ENCODE measurements around the gene SOCS4.
"Not testable (repeated sequence)": the region's sequence is repeated elsewhere in the genome, so short reads cannot be mapped to it uniquely, and the experiment has no call there.

The SOCS4 gene

GRCh38 chr14:55062517-55063351 is 35.7 kb downstream of the SOCS4 start:
- H3K4me3 ChIP-seq (ENCODE audit: low read length): no peak overlapping the region
- no peak for TF ChIP-seq ZNF274 (IDR thresholded peaks at IDR 0.05; ENCODE audit: low read depth, low read length)

GRCh38 chr14:55064896-55065295 is 37.9 kb downstream of the SOCS4 start:
- not testable (repeated sequence) for H3K4me3 ChIP-seq (ENCODE audit: low read length)

GRCh38 chr14:55065411-55065810 is 38.4 kb downstream of the SOCS4 start:
- no peak overlapping the region for H3K4me3 ChIP-seq (ENCODE audit: low read length)
- TF ChIP-seq ZNF274 (IDR thresholded peaks at IDR 0.05; ENCODE audit: low read depth, low read length): no peak

- H3K4me3 ChIP-seq (ENCODE audit: low read length): no peak overlapping the region
- no peak for TF ChIP-seq ZNF274 (IDR thresholded peaks at IDR 0.05; ENCODE audit: low read depth, low read length)
Measured at GRCh38 chr14:55066223-55066622, 39.2 kb downstream of the SOCS4 start.

- TF ChIP-seq ZNF274 (IDR thresholded peaks at IDR 0.05; ENCODE audit: low read depth, low read length): no peak
- no peak overlapping the region for H3K4me3 ChIP-seq (ENCODE audit: low read length)
Measured at GRCh38 chr14:55070981-55071411, 44.0 kb downstream of the SOCS4 start.

GRCh38 chr14:55071870-55072640 is 45.0 kb downstream of the SOCS4 start:
- no peak for TF ChIP-seq ZNF274 (IDR thresholded peaks at IDR 0.05; ENCODE audit: low read depth, low read length)
- peak overlapping the region; percentile 47; the same call in 1 of the 2 replicates for H3K4me3 ChIP-seq (ENCODE audit: low read length)

GRCh38 chr14:55073856-55074255 is 46.8 kb downstream of the SOCS4 start:
- no peak for TF ChIP-seq ZNF274 (IDR thresholded peaks at IDR 0.05; ENCODE audit: low read depth, low read length)
- H3K4me3 ChIP-seq (ENCODE audit: low read length): no peak overlapping the region; the same call in 1 of the 2 replicates

GRCh38 chr14:55074662-55075061 is 47.6 kb downstream of the SOCS4 start:
- H3K4me3 ChIP-seq (ENCODE audit: low read length): peak overlapping the region; percentile 26; the same call in 1 of the 2 replicates
- no peak for TF ChIP-seq ZNF274 (IDR thresholded peaks at IDR 0.05; ENCODE audit: low read depth, low read length)

- TF ChIP-seq ZNF274 (IDR thresholded peaks at IDR 0.05; ENCODE audit: low read depth, low read length): no peak
- H3K4me3 ChIP-seq (ENCODE audit: low read length): no peak overlapping the region; the same call in 1 of the 2 replicates
Measured at GRCh38 chr14:55075628-55076175, 48.7 kb downstream of the SOCS4 start.

GRCh38 chr14:55077170-55078151 is 50.4 kb downstream of the SOCS4 start:
- no peak for TF ChIP-seq ZNF274 (IDR thresholded peaks at IDR 0.05; ENCODE audit: low read depth, low read length)
- H3K4me3 ChIP-seq (ENCODE audit: low read length): no peak overlapping the region

- not testable (repeated sequence) for H3K4me3 ChIP-seq (ENCODE audit: low read length)
Measured at GRCh38 chr14:55079961-55080360, 52.9 kb downstream of the SOCS4 start.

GRCh38 chr14:55084401-55085059 is 57.5 kb downstream of the SOCS4 start:
- no peak overlapping the region for H3K4me3 ChIP-seq (ENCODE audit: low read length)
- TF ChIP-seq ZNF274 (IDR thresholded peaks at IDR 0.05; ENCODE audit: low read depth, low read length): no peak

- no peak overlapping the region for H3K4me3 ChIP-seq (ENCODE audit: low read length)
- no peak for TF ChIP-seq ZNF274 (IDR thresholded peaks at IDR 0.05; ENCODE audit: low read depth, low read length)
Measured at GRCh38 chr14:55085060-55085660, 58.1 kb downstream of the SOCS4 start.

All from GM08714 (cell line).